Stimulated activated CD8-positive, alpha-beta memory T cell treated with anti-CD3 and anti-CD28 coated beads, Interleukin-12 subunit alpha, Interleukin-12 subunit beta, amount 100 ng/mL, for 4 hours (primary cell): Measurements from ENCODE around the gene TUBB1.

ENCODE experiments used
- DNase-seq: peaks from one replicate; pipeline ENCODE4 v3.0.0-alpha.2; 2020; ENCODE audit warnings: low read depth

Gene TUBB1

GRCh38 chr20:58990651-58991445 lies 28.4 kb upstream of the TUBB1 start:
- no peak for DNase-seq

GRCh38 chr20:58991715-58992114 lies 27.5 kb upstream of the TUBB1 start:
- DNase-seq, result no peak

GRCh38 chr20:58992911-58993310 lies 26.3 kb upstream of the TUBB1 start:
- no peak for DNase-seq

GRCh38 chr20:58993332-58994248 lies 25.6 kb upstream of the TUBB1 start:
- DNase-seq, result no peak

- no peak for DNase-seq
These were observed 24.7 kb upstream of the TUBB1 start for GRCh38 chr20:58994390-58995159.

GRCh38 chr20:58995461-58996225 lies 23.6 kb upstream of the TUBB1 start:
- DNase-seq, result no peak

GRCh38 chr20:58996226-58996611 lies 23.0 kb upstream of the TUBB1 start:
- DNase-seq, result no peak

- DNase-seq, result no peak
These were observed 22.0 kb upstream of the TUBB1 start for GRCh38 chr20:58997141-58997770.

- DNase-seq, result no peak
These were observed 20.6 kb upstream of the TUBB1 start for GRCh38 chr20:58998656-58999055.

GRCh38 chr20:59000326-59000725 lies 18.9 kb upstream of the TUBB1 start:
- DNase-seq, result no peak

GRCh38 chr20:59001068-59001448 lies 18.2 kb upstream of the TUBB1 start:
- DNase-seq, result no peak

GRCh38 chr20:59001449-59002171 lies 17.6 kb upstream of the TUBB1 start:
- DNase-seq, result no peak

- no peak for DNase-seq
These were observed 16.8 kb upstream of the TUBB1 start for GRCh38 chr20:59002388-59002787.

GRCh38 chr20:59002874-59003399 lies 16.3 kb upstream of the TUBB1 start:
- DNase-seq, result no peak

- no peak for DNase-seq
These were observed 15.3 kb upstream of the TUBB1 start for GRCh38 chr20:59003836-59004492.

GRCh38 chr20:59004493-59004762 lies 14.8 kb upstream of the TUBB1 start:
- DNase-seq, result no peak

GRCh38 chr20:59004763-59005522 lies 14.3 kb upstream of the TUBB1 start:
- no peak for DNase-seq

- DNase-seq, result no peak
These were observed 13.6 kb upstream of the TUBB1 start for GRCh38 chr20:59005523-59006166.
